Measurements from ENCODE around the gene MX1. TPM values are rescaled to one million over a fixed set of nuclear protein-coding genes. Genes with fewer than 3 reads are reported as not detected.

MX1 gene
- total RNA-seq, 2 donors from 2014 or later, result 7.3 to 17.7 TPM

DNA sequence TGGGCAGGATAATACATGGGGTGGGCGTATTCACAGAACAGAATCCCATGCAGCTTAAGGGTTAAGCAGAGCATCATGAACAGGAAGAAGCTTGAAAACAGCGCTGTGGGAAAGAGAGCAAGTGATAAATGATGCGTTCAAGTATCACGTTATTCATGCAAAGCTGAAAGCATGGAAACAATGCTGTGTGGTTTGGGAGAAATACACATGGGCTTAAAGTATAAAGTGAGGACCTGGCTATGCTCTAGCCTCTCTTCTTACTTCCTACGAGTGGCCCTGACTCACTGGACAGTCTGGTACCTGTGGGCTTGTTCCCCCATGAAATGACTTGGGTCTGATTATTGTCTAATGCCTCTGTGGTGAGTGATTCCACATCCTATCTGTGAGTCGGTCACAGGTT is 56.3 kb downstream of the MX1 start:
- intact Hi-C loops (cut with DNase I), result no loop called here
- no peak overlapping the region for H3K4me3 ChIP-seq
- H3K27me3 ChIP-seq, result no peaks in the 10 kb centered on the region
- no peak overlapping the region for H3K27ac ChIP-seq
- TF ChIP-seq, protein P1, sequence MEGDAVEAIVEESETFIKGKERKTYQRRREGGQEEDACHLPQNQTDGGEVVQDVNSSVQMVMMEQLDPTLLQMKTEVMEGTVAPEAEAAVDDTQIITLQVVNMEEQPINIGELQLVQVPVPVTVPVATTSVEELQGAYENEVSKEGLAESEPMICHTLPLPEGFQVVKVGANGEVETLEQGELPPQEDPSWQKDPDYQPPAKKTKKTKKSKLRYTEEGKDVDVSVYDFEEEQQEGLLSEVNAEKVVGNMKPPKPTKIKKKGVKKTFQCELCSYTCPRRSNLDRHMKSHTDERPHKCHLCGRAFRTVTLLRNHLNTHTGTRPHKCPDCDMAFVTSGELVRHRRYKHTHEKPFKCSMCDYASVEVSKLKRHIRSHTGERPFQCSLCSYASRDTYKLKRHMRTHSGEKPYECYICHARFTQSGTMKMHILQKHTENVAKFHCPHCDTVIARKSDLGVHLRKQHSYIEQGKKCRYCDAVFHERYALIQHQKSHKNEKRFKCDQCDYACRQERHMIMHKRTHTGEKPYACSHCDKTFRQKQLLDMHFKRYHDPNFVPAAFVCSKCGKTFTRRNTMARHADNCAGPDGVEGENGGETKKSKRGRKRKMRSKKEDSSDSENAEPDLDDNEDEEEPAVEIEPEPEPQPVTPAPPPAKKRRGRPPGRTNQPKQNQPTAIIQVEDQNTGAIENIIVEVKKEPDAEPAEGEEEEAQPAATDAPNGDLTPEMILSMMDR (IDR thresholded peaks at IDR 0.05), result no peak
- no peak for DNase-seq
- H3K9ac ChIP-seq (ENCODE audit: low read depth in 2 of 2, low read length in 2 of 2), result no peak overlapping the region
- no peaks in the 10 kb centered on the region for H3K9me3 ChIP-seq
- H3K36me3 ChIP-seq, result peaks cover 6% of the 10 kb centered on the region
- H3K4me1 ChIP-seq, result no peaks in the 10 kb centered on the region

DNA sequence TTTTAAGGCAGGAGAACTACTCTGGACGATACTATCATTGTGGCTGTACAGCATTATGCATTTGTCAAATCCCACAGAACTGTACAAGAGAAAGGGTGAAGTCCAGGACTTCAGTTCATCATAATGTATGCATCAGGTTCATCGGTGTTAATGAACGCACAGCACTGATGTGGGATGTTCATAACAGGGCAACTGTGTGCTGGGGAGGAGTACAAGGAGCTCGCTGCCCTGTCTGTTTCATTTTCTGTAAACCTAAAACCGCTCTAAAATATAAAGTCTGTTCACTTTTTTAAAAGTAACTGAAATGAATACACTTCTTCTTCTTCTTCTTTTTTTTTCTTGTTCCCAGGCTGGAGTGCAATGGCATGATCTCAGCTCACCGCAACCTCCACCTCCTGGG is 56.9 kb downstream of the MX1 start:
- no peak for DNase-seq
- H3K9ac ChIP-seq (ENCODE audit: low read depth in 2 of 2, low read length in 2 of 2), result no peak overlapping the region
- H3K9me3 ChIP-seq, result no peaks in the 10 kb centered on the region
- no peak overlapping the region for H3K27ac ChIP-seq
- TF ChIP-seq, protein P1 (IDR thresholded peaks at IDR 0.05), result no peak
- intact Hi-C loops (cut with DNase I), result no loop called here
- H3K4me3 ChIP-seq, result no peak overlapping the region
- H3K27me3 ChIP-seq, result no peaks in the 10 kb centered on the region
- no peaks in the 10 kb centered on the region for H3K4me1 ChIP-seq
- H3K36me3 ChIP-seq, result peaks cover 7% of the 10 kb centered on the region

DNA sequence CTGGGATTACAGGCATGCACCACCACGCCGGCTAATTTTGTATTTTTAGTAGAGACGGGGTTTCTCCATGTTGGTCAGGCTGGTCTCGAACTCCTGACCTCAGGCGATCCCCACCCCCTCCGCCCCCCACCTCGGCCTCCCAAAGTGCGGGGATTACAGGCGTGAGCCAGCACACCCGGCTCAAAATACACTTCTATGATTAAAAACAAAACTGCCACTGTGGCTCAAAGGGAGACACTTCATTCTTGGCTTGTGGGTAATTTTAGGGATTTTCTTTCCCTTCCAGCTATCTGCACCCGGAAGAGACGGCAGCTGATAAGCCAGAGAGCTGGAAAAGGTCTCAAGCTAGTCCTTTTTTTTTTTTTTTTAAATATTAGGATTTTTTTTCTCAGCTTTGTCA is 57.4 kb downstream of the MX1 start:
- H3K4me1 ChIP-seq, result no peaks in the 10 kb centered on the region
- H3K27ac ChIP-seq, result no peak overlapping the region
- H3K36me3 ChIP-seq, result peaks cover 7% of the 10 kb centered on the region
- intact Hi-C loops (cut with DNase I), result no loop called here
- H3K9ac ChIP-seq (ENCODE audit: low read depth in 2 of 2, low read length in 2 of 2), result no peak overlapping the region
- no peak overlapping the region for H3K4me3 ChIP-seq
- no peaks in the 10 kb centered on the region for H3K9me3 ChIP-seq
- H3K27me3 ChIP-seq, result no peaks in the 10 kb centered on the region
- TF ChIP-seq, protein P1 (IDR thresholded peaks at IDR 0.05), result no peak
- no peak for DNase-seq

DNA sequence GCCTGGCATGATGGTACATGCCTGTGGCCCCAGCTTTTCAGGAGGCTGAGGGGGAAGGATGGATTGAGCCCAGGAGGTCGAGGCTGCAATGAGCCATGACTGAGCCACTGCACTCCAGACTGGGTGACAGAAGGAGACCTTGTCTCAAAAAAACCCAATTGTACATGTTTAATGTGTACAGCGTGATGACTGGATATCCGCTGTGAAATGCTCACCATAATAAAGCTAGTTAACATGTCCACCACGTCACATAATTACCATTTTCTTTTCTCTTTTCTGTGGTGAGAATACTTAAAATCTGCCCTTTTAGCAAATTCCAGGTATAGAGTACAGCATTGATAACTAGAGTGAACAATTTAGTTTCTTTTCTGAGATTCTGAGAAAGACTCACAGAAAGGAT is 57.9 kb downstream of the MX1 start:
- Histone ChIP-seq H3K9me3 (no peaks in the 10 kb centered on the region), H3K27ac (no peak overlapping the region), H3K27me3 (no peaks in the 10 kb centered on the region), H3K4me3 (no peak overlapping the region), H3K4me1 (no peaks in the 10 kb centered on the region), H3K9ac (ENCODE audit: low read depth in 2 of 2, low read length in 2 of 2) (no peak overlapping the region), H3K36me3 (peaks cover 7% of the 10 kb centered on the region)
- TF ChIP-seq, protein P1 (IDR thresholded peaks at IDR 0.05), result no peak
- intact Hi-C loops (cut with DNase I), result no loop called here
- DNase-seq, result no peak

GRCh38 chr21:41487082-41487481 is 61.0 kb downstream of the MX1 start:
- TF ChIP-seq, protein P1 (IDR thresholded peaks at IDR 0.05), result no peak
- Histone ChIP-seq H3K9me3 (no peaks in the 10 kb centered on the region), H3K9ac (ENCODE audit: low read depth in 2 of 2, low read length in 2 of 2) (no peak overlapping the region), H3K4me1 (no peaks in the 10 kb centered on the region), H3K27me3 (no peaks in the 10 kb centered on the region), H3K27ac (peak overlapping the region; percentile 8), H3K4me3 (no peak overlapping the region), H3K36me3 (peaks cover 11% of the 10 kb centered on the region)
- no peak for DNase-seq
- intact Hi-C loops (cut with DNase I), result no loop called here

DNA sequence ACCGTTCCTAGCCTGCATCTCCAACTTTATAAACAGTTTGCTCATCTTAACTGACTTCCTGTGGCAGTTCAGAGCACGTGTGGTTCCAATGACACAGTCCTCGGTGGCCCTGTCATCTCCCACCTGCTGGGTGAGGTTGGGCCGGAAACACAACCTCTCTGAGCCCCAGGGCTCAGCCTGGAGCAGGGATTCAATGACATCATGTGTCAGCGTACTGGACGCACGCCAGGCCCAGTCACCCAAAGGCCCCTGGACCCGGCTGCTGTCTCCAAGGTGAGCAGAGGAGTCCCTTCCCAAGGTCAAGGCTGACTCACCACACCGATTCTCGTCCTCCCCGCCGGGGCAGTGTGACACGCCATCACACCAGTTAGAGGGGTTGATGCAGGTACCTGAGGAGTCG is 62.0 kb downstream of the MX1 start:
- no peaks in the 10 kb centered on the region for H3K27me3 ChIP-seq
- intact Hi-C loops (cut with DNase I), result no loop called here
- H3K4me3 ChIP-seq, result no peak overlapping the region
- no peaks in the 10 kb centered on the region for H3K4me1 ChIP-seq
- TF ChIP-seq, protein P1 (IDR thresholded peaks at IDR 0.05), result no peak
- H3K9ac ChIP-seq (ENCODE audit: low read depth in 2 of 2, low read length in 2 of 2), result no peak overlapping the region
- H3K27ac ChIP-seq, result no peak overlapping the region
- peaks cover 11% of the 10 kb centered on the region for H3K36me3 ChIP-seq
- DNase-seq, result no peak
- no peaks in the 10 kb centered on the region for H3K9me3 ChIP-seq
